ENCODE results near the gene ARHGAP40.

GRCh38 chr20:38583306-38583705 lies 18.3 kb upstream of the ARHGAP40 start:
- TF ChIP-seq EZH2 (IDR thresholded peaks at IDR 0.05) = no peak
- no peak for TF ChIP-seq POLR2AphosphoS5 (IDR thresholded peaks at IDR 0.05; ENCODE audit: borderline replicate concordance, low read depth, low read length)
